ENCODE results near the gene TRIP13. TPM values are rescaled to one million over a fixed set of nuclear protein-coding genes. Genes with fewer than 3 reads are reported as not detected.

The TRIP13 gene
- total and polyA plus RNA-seq, 2 of the 4 experiments (the other 2 are of a cell fraction), result 17.1 to 35.5 TPM

GRCh38 chr5:887947-888637 lies 4.6 kb upstream of the TRIP13 start:
- in situ Hi-C loops (cut with MboI; ENCODE audit: low sequenced_read_pairs), result no loop called here

More at GRCh38 chr5:887947-888637, 4.6 kb upstream of the TRIP13 start:
- TF ChIP-seq FOS (IDR thresholded peaks at IDR 0.05; ENCODE audit: low read depth, low read length) (no peak), MXI1 (IDR thresholded peaks at IDR 0.05; ENCODE audit: borderline replicate concordance, low read depth, low read length) (no peak), RFX5 (IDR thresholded peaks at IDR 0.05; ENCODE audit: low read depth, low read length) (no peak)
- H3K56ac ChIP-seq (ENCODE audit: extremely low read depth, insufficient read depth, low read length), result no peak overlapping the region
- H3K14ac ChIP-seq (replicated peaks; ENCODE audit: low read depth, low read length), result no peak overlapping the region
- H3K23ac ChIP-seq (ENCODE audit: low read depth, low read length), result no peak overlapping the region
- H3K79me1 ChIP-seq (ENCODE audit: low read depth in 1 of 2, low read length in 2 of 2), result peaks cover 34 to 59% of the 10 kb centered on the region in 2 experiments
- no peak overlapping the region for H4K5ac ChIP-seq (ENCODE audit: low read depth, low read length)
- H3K9me1 ChIP-seq (ENCODE audit: insufficient read depth, low read length), result peaks cover 3% of the 10 kb centered on the region; the same call in 1 of the 2 replicates
- no peak overlapping the region for H3K4me3 ChIP-seq (ENCODE audit: insufficient read depth, low read depth, low read length)
- H2BK15ac ChIP-seq (ENCODE audit: low read depth, low read length), result no peak overlapping the region
- H2BK5ac ChIP-seq (ENCODE audit: low read depth, low read length, poor library complexity, severe bottlenecking), result no peak overlapping the region
- WGBS, 2 experiments (ENCODE audit: extremely low coverage in 2 of 2, insufficient read length in 1 of 2), result no CpG with 5 or more reads among the region's 14 CpGs
- H3K4ac ChIP-seq (ENCODE audit: low read depth, low read length), result no peak overlapping the region
- H3K4me2 ChIP-seq (ENCODE audit: low read depth, low read length), result no peak overlapping the region
- no peak overlapping the region for H2BK20ac ChIP-seq (ENCODE audit: low read depth, low read length)
- H2AK9ac ChIP-seq (replicated peaks; ENCODE audit: low read depth, low read length, poor library complexity), result no peak overlapping the region
- POLR2A ChIA-PET (ENCODE audit: unreplicated experiment), result no interaction called here
- intact Hi-C loops (cut with micrococcal nuclease) (no loop called here), dilution Hi-C loops (cut with HindIII; ENCODE audit: low sequenced_read_pairs, unreplicated experiment) (no loop called here)
- no peak overlapping the region for H3K18ac ChIP-seq (ENCODE audit: low read depth, low read length)
- no peak overlapping the region for H2AK5ac ChIP-seq (ENCODE audit: low read depth, low read length)
- no peak overlapping the region for H4K8ac ChIP-seq (ENCODE audit: low read depth in 2 of 2, low read length in 2 of 2)
- no peak overlapping the region for H3K27ac ChIP-seq (ENCODE audit: insufficient read depth, low read length)
- no TSS peak for BruUV-seq (replicated peaks)
- H3K9ac ChIP-seq (ENCODE audit: low read depth, low read length), result no peak overlapping the region
- H3K4me1 ChIP-seq (ENCODE audit: control insufficient read depth, insufficient read depth, low read length), result peaks cover 2% of the 10 kb centered on the region
- CTCF ChIA-PET, result no interaction called here
- peaks cover 68% of the 10 kb centered on the region for H3K36me3 ChIP-seq (ENCODE audit: control insufficient read depth, insufficient read depth, low read length)
- peaks cover 16% of the 10 kb centered on the region for H4K20me1 ChIP-seq (ENCODE audit: insufficient read depth, low read length)
- ATAC-seq (ENCODE audit: low read depth) (no peak), DNase-seq (no peak)
- H4K91ac ChIP-seq (ENCODE audit: insufficient read depth, low read depth, low read length), result no peak overlapping the region
- no peak overlapping the region for H2AFZ ChIP-seq (replicated peaks; ENCODE audit: low read length, poor library complexity)
- H3K9me3 ChIP-seq (ENCODE audit: control insufficient read depth, insufficient read depth, low read length), result no peaks in the 10 kb centered on the region
- H3K27me3 ChIP-seq (ENCODE audit: control insufficient read depth, insufficient read depth, low read length), result no peaks in the 10 kb centered on the region
- H2BK120ac ChIP-seq (ENCODE audit: low read depth, low read length), result no peak overlapping the region

All from IMR-90 (cell line).